Mesendoderm (in vitro differentiated cells): ENCODE measurements around the gene ZNF443.
A peak's percentile ranks its signal among the peaks of the same experiment; 100 is the strongest.
"Not testable (repeated sequence)": the region's sequence is repeated elsewhere in the genome, so short reads cannot be mapped to it uniquely, and the experiment has no call there.

Experiments used
- DNase-seq: peaks from one replicate; pipeline ENCODE4 v3.0.0; 2013
- H2AK5ac ChIP-seq: 2 replicates; pipeline ENCODE4 v1.6.1; 2013; ENCODE audit warnings: low read length, inconsistent platforms
- H2BK120ac ChIP-seq: 2 replicates; pipeline ENCODE4 v1.6.1; 2013; ENCODE audit warnings: low read depth, mild to moderate bottlenecking, low read length, moderate library complexity, mixed read lengths
- H2BK15ac ChIP-seq: replicated peaks from 2 replicates; pipeline ENCODE4 v1.6.1; 2013; ENCODE audit warnings: low read depth, mild to moderate bottlenecking, moderate library complexity
- H2BK5ac ChIP-seq: 2 replicates; pipeline ENCODE4 v1.6.1; 2013; ENCODE audit warnings: low read length, inconsistent platforms
- H3K18ac ChIP-seq: 2 replicates; pipeline ENCODE4 v1.6.1; 2013; ENCODE audit warnings: mild to moderate bottlenecking, low read length, mixed read lengths
- H3K23ac ChIP-seq: one replicate; pipeline ENCODE4 v1.6.1; 2013; ENCODE audit warnings: low read length
- H3K27ac ChIP-seq: 2 replicates; pipeline ENCODE4 v1.5.1; 2013; ENCODE audit warnings: low read depth, mild to moderate bottlenecking, inconsistent platforms, low read length, moderate library complexity
- H3K27me3 ChIP-seq: 2 replicates; pipeline ENCODE4 v1.6.1; 2013; ENCODE audit warnings: low read length, control low read depth, mild to moderate bottlenecking, inconsistent platforms; ENCODE audit not compliant: insufficient read depth, poor library complexity
- H3K36me3 ChIP-seq: 2 replicates; pipeline ENCODE4 v1.6.1; 2013; ENCODE audit warnings: low read length, inconsistent platforms; ENCODE audit not compliant: control insufficient read depth, insufficient read depth
- H3K4ac ChIP-seq: one replicate; pipeline ENCODE4 v1.6.1; 2013; ENCODE audit warnings: low read depth, mild to moderate bottlenecking, low read length, moderate library complexity
- H3K4me1 ChIP-seq: 2 replicates; pipeline ENCODE4 v1.6.1; 2013; ENCODE audit warnings: low read depth, low read length, inconsistent platforms; ENCODE audit not compliant: control insufficient read depth
- H3K4me2 ChIP-seq: 2 replicates; pipeline ENCODE4 v1.6.1; 2013; ENCODE audit warnings: low read length
- H3K4me3 ChIP-seq: 2 replicates; pipeline ENCODE4 v1.5.1; 2013; ENCODE audit warnings: mild to moderate bottlenecking, low read length
- H3K56ac ChIP-seq: one replicate; pipeline ENCODE4 v1.6.1; 2013; ENCODE audit warnings: low read length
- H3K79me1 ChIP-seq: 2 replicates; pipeline ENCODE4 v1.6.1; 2013; ENCODE audit warnings: low read length, inconsistent platforms
- H3K79me2 ChIP-seq: 2 replicates; pipeline ENCODE4 v1.6.1; 2013; ENCODE audit warnings: mild to moderate bottlenecking, low read length; ENCODE audit not compliant: control insufficient read depth, insufficient read depth
- H3K9ac ChIP-seq: 2 replicates; pipeline ENCODE4 v1.6.1; 2013; ENCODE audit warnings: low read length, inconsistent platforms
- H4K5ac ChIP-seq: one replicate; pipeline ENCODE4 v1.6.1; 2013; ENCODE audit warnings: low read length
- H4K8ac ChIP-seq: one replicate; pipeline ENCODE4 v1.6.1; 2013; ENCODE audit warnings: low read depth, mild to moderate bottlenecking, control low read depth, low read length, moderate library complexity
- WGBS: extraction: QIAGEN DNeasy Blood & Tissue Kit; methylation state at CpG from one replicate; pipeline ENCODE4 v1.1.7; 2013; ENCODE audit warnings: low lambda C conversion rate, missing lambda C conversion rate; ENCODE audit not compliant: insufficient coverage; ENCODE audit errors: extremely low coverage; 5-methylcytosine and 5-hydroxymethylcytosine counted together

ZNF443 gene

GRCh38 chr19:12465211-12465610 lies 24.4 kb upstream of the ZNF443 start:
- Histone ChIP-seq H2BK5ac (no peak overlapping the region), H3K18ac (no peak overlapping the region), H3K23ac (no peak overlapping the region), H3K27ac (no peak overlapping the region), H3K4me1 (no peaks in the 10 kb centered on the region), H3K4me3 (no peak overlapping the region), H2BK15ac (no peak overlapping the region), H3K36me3 (no peaks in the 10 kb centered on the region), H2AK5ac (no peak overlapping the region), H3K9ac (no peak overlapping the region), H3K56ac (no peak overlapping the region), H3K79me1 (no peaks in the 10 kb centered on the region), H3K27me3 (no peaks in the 10 kb centered on the region), H4K5ac (no peak overlapping the region), H3K4me2 (no peak overlapping the region), H4K8ac (no peak overlapping the region), H2BK120ac (no peak overlapping the region), H3K79me2 (no peaks in the 10 kb centered on the region), H3K4ac (no peak overlapping the region)
- DNase-seq, result peak; percentile 16
- WGBS, result no CpG with 5 or more reads among the region's 5 CpGs

GRCh38 chr19:12464769-12465168 lies 23.9 kb upstream of the ZNF443 start:
- Histone ChIP-seq H3K4me3 (no peak overlapping the region), H3K4ac (no peak overlapping the region), H3K23ac (no peak overlapping the region), H3K56ac (no peak overlapping the region), H3K9ac (no peak overlapping the region), H2BK5ac (no peak overlapping the region), H3K27ac (no peak overlapping the region), H4K5ac (no peak overlapping the region), H4K8ac (no peak overlapping the region), H3K4me1 (no peaks in the 10 kb centered on the region), H2BK15ac (no peak overlapping the region), H3K79me2 (no peaks in the 10 kb centered on the region), H3K27me3 (no peaks in the 10 kb centered on the region), H3K79me1 (no peaks in the 10 kb centered on the region), H3K4me2 (no peak overlapping the region), H2AK5ac (no peak overlapping the region), H3K36me3 (no peaks in the 10 kb centered on the region), H3K18ac (no peak overlapping the region), H2BK120ac (no peak overlapping the region)
- no peak for DNase-seq
- no CpG with 5 or more reads among the region's 3 CpGs for whole genome bisulfite sequencing

DNA sequence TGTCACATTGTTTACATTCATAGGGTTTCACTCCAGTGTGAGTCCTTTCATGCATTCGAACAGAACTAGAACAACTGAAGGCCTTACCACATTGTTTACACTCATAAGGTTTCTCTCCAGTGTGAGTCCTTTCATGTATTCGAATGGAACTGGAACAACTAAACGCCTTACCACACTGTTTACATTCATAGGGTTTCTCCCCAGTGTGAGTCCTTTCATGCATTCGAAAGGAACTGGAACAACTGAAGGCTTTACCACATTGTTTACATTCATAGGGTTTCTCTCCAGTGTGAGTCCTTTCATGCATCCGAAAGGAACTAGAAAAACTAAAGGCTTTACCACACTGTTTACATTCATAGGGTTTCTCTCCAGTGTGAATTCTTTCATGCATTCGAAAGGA lies 23.3 kb upstream of the ZNF443 start:
- H2BK15ac ChIP-seq, H3K79me2 ChIP-seq, H2BK120ac ChIP-seq, H3K4ac ChIP-seq, H3K4me2 ChIP-seq, H4K5ac ChIP-seq, H3K9ac ChIP-seq, H2BK5ac ChIP-seq, H2AK5ac ChIP-seq, H3K27ac ChIP-seq, H3K79me1 ChIP-seq, H3K27me3 ChIP-seq, H3K4me1 ChIP-seq, H3K36me3 ChIP-seq, H3K23ac ChIP-seq, H4K8ac ChIP-seq, DNase-seq, H3K18ac ChIP-seq, H3K56ac ChIP-seq: not testable (repeated sequence)
- H3K4me3 ChIP-seq, result peak overlapping the region; percentile 20
- no CpG with 5 or more reads among the region's 6 CpGs for WGBS

GRCh38 chr19:12453495-12453894 lies 12.7 kb upstream of the ZNF443 start:
- Histone ChIP-seq H2BK5ac (no peak overlapping the region), H2BK120ac (no peak overlapping the region), H3K4me2 (no peak overlapping the region), H3K4ac (no peak overlapping the region), H3K27ac (no peak overlapping the region), H4K5ac (no peak overlapping the region), H3K23ac (no peak overlapping the region), H3K4me1 (no peaks in the 10 kb centered on the region), H3K18ac (no peak overlapping the region), H3K56ac (no peak overlapping the region), H3K79me2 (no peaks in the 10 kb centered on the region), H3K4me3 (no peak overlapping the region), H2BK15ac (no peak overlapping the region), H3K27me3 (no peaks in the 10 kb centered on the region), H3K9ac (no peak overlapping the region), H3K79me1 (no peaks in the 10 kb centered on the region), H3K36me3 (no peaks in the 10 kb centered on the region), H2AK5ac (no peak overlapping the region), H4K8ac (no peak overlapping the region)
- DNase-seq, result no peak
- no CpG with 5 or more reads among the region's 6 CpGs for WGBS

DNA sequence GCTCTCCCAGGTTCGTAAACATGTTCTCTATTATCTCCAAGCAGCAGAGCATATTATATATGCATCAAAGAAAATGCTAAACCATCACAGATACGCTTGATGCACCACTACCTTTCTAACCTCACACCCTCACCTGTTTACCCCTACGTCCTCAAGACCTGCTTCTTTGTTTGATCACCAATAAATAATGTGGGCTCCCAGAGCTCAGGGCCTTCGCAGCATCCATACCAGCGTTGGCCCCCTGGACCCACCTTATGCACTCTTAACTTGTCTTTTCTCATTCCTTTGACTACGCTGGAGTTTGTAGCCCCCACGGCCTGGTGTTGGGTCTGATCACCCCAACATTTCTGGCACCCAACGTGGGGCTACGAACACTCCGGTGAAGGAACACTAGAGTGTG lies 10.0 kb upstream of the ZNF443 start:
- no peak overlapping the region for H3K4me3 ChIP-seq
- no CpG with 5 or more reads among the region's 10 CpGs for WGBS
- no peak overlapping the region for H2BK120ac ChIP-seq
- no peak overlapping the region for H3K9ac ChIP-seq
- H3K79me2 ChIP-seq, result no peaks in the 10 kb centered on the region
- no peak overlapping the region for H3K27ac ChIP-seq
- H3K36me3 ChIP-seq, result no peaks in the 10 kb centered on the region
- no peak for DNase-seq
- no peak overlapping the region for H3K4ac ChIP-seq
- no peak overlapping the region for H3K23ac ChIP-seq
- H3K79me1 ChIP-seq, result no peaks in the 10 kb centered on the region
- no peak overlapping the region for H2BK5ac ChIP-seq
- no peak overlapping the region for H3K56ac ChIP-seq
- H4K5ac ChIP-seq, result no peak overlapping the region
- no peak overlapping the region for H3K18ac ChIP-seq
- no peaks in the 10 kb centered on the region for H3K4me1 ChIP-seq
- H3K27me3 ChIP-seq, result no peaks in the 10 kb centered on the region
- no peak overlapping the region for H4K8ac ChIP-seq
- H2AK5ac ChIP-seq, result no peak overlapping the region
- no peak overlapping the region for H3K4me2 ChIP-seq
- H2BK15ac ChIP-seq, result no peak overlapping the region

GRCh38 chr19:12448808-12449207 lies 8.0 kb upstream of the ZNF443 start:
- Histone ChIP-seq H3K27me3 (no peaks in the 10 kb centered on the region), H2AK5ac (no peak overlapping the region), H2BK15ac (no peak overlapping the region), H3K56ac (no peak overlapping the region), H3K79me2 (no peaks in the 10 kb centered on the region), H3K18ac (no peak overlapping the region), H4K5ac (no peak overlapping the region), H2BK5ac (no peak overlapping the region), H3K4ac (no peak overlapping the region), H3K4me1 (no peaks in the 10 kb centered on the region), H3K4me2 (no peak overlapping the region), H3K4me3 (no peak overlapping the region), H2BK120ac (no peak overlapping the region), H4K8ac (no peak overlapping the region), H3K27ac (no peak overlapping the region), H3K79me1 (no peaks in the 10 kb centered on the region), H3K9ac (no peak overlapping the region), H3K23ac (no peak overlapping the region), H3K36me3 (no peaks in the 10 kb centered on the region)
- no CpG with 5 or more reads among the region's 2 CpGs for WGBS
- DNase-seq, result no peak
